H1 (cell line): ENCODE measurements around the gene ACVR1. TPM values are rescaled to one million over a fixed set of nuclear protein-coding genes. Genes with fewer than 3 reads are reported as not detected.
A peak's percentile ranks its signal among the peaks of the same experiment; 100 is the strongest.

Experiments
- CTCF ChIA-PET: fragments of 300-600 bp; sonication (Branson Sonifier 250); formaldehyde crosslinking; loops from one replicate; lab custom pipeline; 2021; ENCODE audit not compliant: partially characterized antibody; lab: Charles Lee
- POLR2A ChIA-PET: fragments of 300-600 bp; sonication (Branson Sonifier 250); formaldehyde crosslinking; loops from one replicate; lab custom pipeline; 2021; ENCODE audit warnings: inconsistent platforms; ENCODE audit not compliant: partially characterized antibody; lab: Charles Lee
- DNase-seq, 2 experiments: peaks; one replicate each; pipeline versions ENCODE4 v3.0.0 to v3.0.0-alpha.2; 2010 to 2022; ENCODE audit warnings: low spot score in 2 of 2, low read depth in 1 of 2, mixed read lengths in 1 of 2
- FAIRE-seq: peaks from 2 replicates; lab custom pipeline; 2011; peaks lifted over from hg19 to GRCh38; lab: Jason Lieb, UNC
- H2AFZ ChIP-seq: 2 replicates; pipeline ENCODE4 v1.8.1; 2012; ENCODE audit warnings: low read length, inconsistent platforms
- H2AK5ac ChIP-seq: 2 replicates; pipeline ENCODE4 v1.6.1; 2013; ENCODE audit warnings: low read depth, low read length
- H2BK120ac ChIP-seq: replicated peaks from 2 replicates; pipeline ENCODE3; 2013; ENCODE audit warnings: low read depth, low read length, inconsistent platforms
- H2BK12ac ChIP-seq: 2 replicates; pipeline ENCODE4 v1.6.1; 2013; ENCODE audit warnings: low read depth, low read length
- H2BK15ac ChIP-seq: 2 replicates; pipeline ENCODE4 v1.6.1; 2013; ENCODE audit warnings: low read length
- H2BK20ac ChIP-seq: 2 replicates; pipeline ENCODE4 v1.6.1; 2013; ENCODE audit warnings: low read length
- H2BK5ac ChIP-seq: 2 replicates; pipeline ENCODE4 v1.6.1; 2013; ENCODE audit warnings: low read depth, low read length
- H3K14ac ChIP-seq: 2 replicates; pipeline ENCODE4 v1.6.1; 2013; ENCODE audit warnings: inconsistent platforms; ENCODE audit not compliant: insufficient read length
- H3K18ac ChIP-seq: 2 replicates; pipeline ENCODE4 v1.6.1; 2013; ENCODE audit warnings: low read length; ENCODE audit errors: extremely low read depth
- H3K23ac ChIP-seq: 2 replicates; pipeline ENCODE4 v1.6.1; 2013; ENCODE audit warnings: inconsistent platforms; ENCODE audit not compliant: insufficient read length
- H3K23me2 ChIP-seq: 2 replicates; pipeline ENCODE4 v1.6.1; 2013; ENCODE audit warnings: low read depth, low read length
- H3K27ac ChIP-seq: 2 replicates; pipeline ENCODE4 v1.6.1; 2011; ENCODE audit warnings: low read depth, low read length, inconsistent platforms
- H3K27me3 ChIP-seq, 4 experiments: replicated peaks in 1 of 4; 1 replicate in 1 of 4; 2 replicates in 3 of 4; pipeline versions ENCODE4 v1.6.1 to v1.8.1; 2011 to 2013; ENCODE audit warnings: low read length in 3 of 4, mild to moderate bottlenecking in 3 of 4, inconsistent platforms in 2 of 4, mixed read lengths in 2 of 4, moderate library complexity in 1 of 4; ENCODE audit not compliant: control insufficient read depth in 3 of 4, insufficient read depth in 3 of 4; ENCODE audit errors: extremely low read depth in 1 of 4
- H3K36me3 ChIP-seq, 4 experiments: 2 replicates each; pipeline versions ENCODE4 v1.6.1 to v1.8.1; 2011 to 2013; ENCODE audit warnings: mild to moderate bottlenecking in 4 of 4, low read length in 3 of 4, moderate library complexity in 2 of 4, control low read depth in 1 of 4, inconsistent platforms in 1 of 4; ENCODE audit not compliant: insufficient read depth in 4 of 4, control insufficient read depth in 2 of 4
- H3K4ac ChIP-seq: replicated peaks from 2 replicates; pipeline ENCODE3; 2013; ENCODE audit warnings: low read length, low read depth, mixed read lengths, inconsistent platforms; ENCODE audit not compliant: insufficient read length
- H3K4me1 ChIP-seq, 4 experiments: replicated peaks in 1 of 4; 1 replicate in 1 of 4; 2 replicates in 3 of 4; pipeline versions ENCODE4 v1.6.1 to v1.8.1; 2011 to 2013; ENCODE audit warnings: low read length in 3 of 4, inconsistent platforms in 2 of 4, mixed read lengths in 1 of 4; ENCODE audit not compliant: insufficient read depth in 4 of 4, control insufficient read depth in 3 of 4
- H3K4me2 ChIP-seq, 2 experiments: 2 replicates each; pipeline versions ENCODE4 v1.6.1 to v1.8.1; 2011 to 2013; ENCODE audit warnings: low read depth in 2 of 2, low read length in 2 of 2, control low read depth in 1 of 2, inconsistent platforms in 1 of 2, mild to moderate bottlenecking in 1 of 2; ENCODE audit not compliant: insufficient read depth in 1 of 2
- H3K4me3 ChIP-seq, 4 experiments: fragments of 200-600, 300-600 bp in 1 of 4; sonication (generic), shearing (Covaris generic), sonication (Bioruptor Twin) in 1 of 4; 2 replicates each; pipeline versions ENCODE4 v1.5.1 to v1.8.1; 2011 to 2016; ENCODE audit warnings: low read length in 4 of 4, low read depth in 3 of 4, control low read depth in 2 of 4, inconsistent platforms in 2 of 4, mild to moderate bottlenecking in 2 of 4, mixed read lengths in 1 of 4, moderate library complexity in 1 of 4; ENCODE audit not compliant: insufficient read depth in 2 of 4; ENCODE audit errors: extremely low read depth in 1 of 4
- H3K56ac ChIP-seq: replicated peaks from 2 replicates; pipeline ENCODE3; 2013; ENCODE audit warnings: low read depth, mild to moderate bottlenecking, mixed read lengths, low read length, inconsistent platforms; ENCODE audit not compliant: insufficient read length
- H3K79me1 ChIP-seq: 2 replicates; pipeline ENCODE4 v1.6.1; 2013; ENCODE audit warnings: low read depth, low read length, control low read depth
- H3K79me2 ChIP-seq, 2 experiments: 2 replicates each; pipeline versions ENCODE4 v1.6.1 to v1.8.1; 2012 to 2013; ENCODE audit warnings: low read length in 2 of 2, mild to moderate bottlenecking in 2 of 2, inconsistent platforms in 1 of 2; ENCODE audit not compliant: insufficient read depth in 2 of 2, control insufficient read depth in 1 of 2
- H3K9ac ChIP-seq, 4 experiments: replicated peaks in 1 of 4; 1 replicate in 1 of 4; 2 replicates in 3 of 4; pipeline versions ENCODE4 v1.6.1 to v1.8.1; 2011 to 2013; ENCODE audit warnings: low read depth in 3 of 4, low read length in 3 of 4, control low read depth in 2 of 4, mild to moderate bottlenecking in 2 of 4, moderate library complexity in 2 of 4, inconsistent platforms in 1 of 4; ENCODE audit errors: extremely low read depth in 1 of 4
- H3K9me3 ChIP-seq, 2 experiments: 2 replicates each; pipeline versions ENCODE4 v1.6.1 to v1.8.1; 2012 to 2013; ENCODE audit warnings: mild to moderate bottlenecking in 2 of 2, moderate library complexity in 2 of 2, control low read depth in 1 of 2, inconsistent platforms in 1 of 2, low read depth in 1 of 2, low read length in 1 of 2, mixed read lengths in 1 of 2; ENCODE audit not compliant: insufficient read depth in 2 of 2
- H4K20me1 ChIP-seq, 2 experiments: replicated peaks in 1 of 2; 2 replicates each; pipeline versions ENCODE3 to v1.8.1; 2011 to 2013; ENCODE audit warnings: inconsistent platforms in 2 of 2, low read length in 2 of 2, mild to moderate bottlenecking in 1 of 2; ENCODE audit not compliant: insufficient read depth in 2 of 2, control insufficient read depth in 1 of 2
- H4K5ac ChIP-seq: 2 replicates; pipeline ENCODE4 v1.6.1; 2013; ENCODE audit warnings: low read length, low read depth, mixed read lengths, inconsistent platforms; ENCODE audit not compliant: insufficient read length
- H4K8ac ChIP-seq: 2 replicates; pipeline ENCODE4 v1.8.0; 2013; ENCODE audit warnings: mild to moderate bottlenecking, moderate library complexity, low read length, inconsistent platforms; ENCODE audit not compliant: insufficient read depth; ENCODE audit errors: extremely low read depth
- H4K91ac ChIP-seq: replicated peaks from 2 replicates; pipeline ENCODE3; 2013; ENCODE audit warnings: low read length, mixed read lengths, inconsistent platforms; ENCODE audit not compliant: insufficient read length
- CEBPB ChIP-seq: IDR thresholded peaks from 2 replicates; pipeline ENCODE4 v1.6.1; 2012; ENCODE audit warnings: low read depth, low read length
- SIX5 ChIP-seq: IDR thresholded peaks from 2 replicates; pipeline ENCODE4 v1.6.1; 2011; ENCODE audit warnings: mild to moderate bottlenecking, low read depth, low read length
- whole genome bisulfite sequencing, 2 experiments: shearing (Covaris generic) in 1 of 2; methylation state at CpG; one replicate each; pipeline versions ENCODE4 v1.1.6 to v1.1.7; 2013 to 2015; ENCODE audit warnings: low lambda C conversion rate in 2 of 2, mixed read lengths in 2 of 2, inconsistent platforms in 1 of 2, low coverage in 1 of 2, missing lambda C conversion rate in 1 of 2; ENCODE audit not compliant: insufficient replicate concordance in 2 of 2, insufficient coverage in 1 of 2, insufficient read length in 1 of 2; ENCODE audit errors: extremely low coverage in 1 of 2, missing lambda C conversion rate in 1 of 2; 5-methylcytosine and 5-hydroxymethylcytosine counted together
- polyA plus RNA-seq, 7 experiments: library from polyadenylated mRNA; depleted of rRNA in 3 of 7; stranded (reverse) in 5 of 7; unstranded in 2 of 7; fragments of >200 nt in 5 of 7; fragments of 200-250 nt in 2 of 7; gene quantifications; 1 replicate in 5 of 7; 2 replicates in 1 of 7; 4 replicates in 1 of 7; pipeline versions ENCODE4 v1.2.1 to v1.2.3, GENCODE V29; 2011 to 2013; ENCODE audit warnings: missing spikeins in 2 of 7, mixed read lengths in 2 of 7
- total RNA-seq: library from RNA; stranded (reverse); fragmentation: NEBNext Ultra II Directional; extraction: Animal tissue kit (Norgen Biotek cat#: 25700); gene quantifications from 2 replicates; pipeline ENCODE4 v1.2.1, GENCODE V29; 2021

The ACVR1 gene
- total and polyA plus RNA-seq, 2 of the 8 experiments (the other 6 are each of a cell fraction or from before 2014, with no cell fraction given) = 8.5 to 17.7 TPM

DNA sequence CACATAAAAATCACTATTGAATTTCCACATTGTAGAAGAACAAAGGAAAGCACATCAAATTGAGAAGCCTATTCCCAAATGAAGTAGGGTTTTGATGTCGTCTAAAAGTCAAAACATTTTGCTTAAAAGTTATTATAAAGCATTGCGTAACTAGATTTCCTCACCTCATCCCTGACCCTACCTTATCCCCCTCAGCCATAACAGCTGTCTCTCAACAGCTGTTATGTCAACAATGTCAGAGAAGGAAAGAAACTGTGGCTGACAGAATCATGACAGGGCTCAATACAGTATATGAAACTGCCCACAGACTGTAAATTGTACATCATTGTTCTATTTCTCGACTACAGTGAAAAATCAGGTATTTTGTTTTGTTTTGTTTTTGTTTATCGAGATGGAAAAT, 184.4 kb downstream of the ACVR1 start:
- Histone ChIP-seq H3K18ac (no peak overlapping the region), H2BK120ac (no peak overlapping the region), H3K9me3 (no peaks in the 10 kb centered on the region), H2AK5ac (no peak overlapping the region), H3K27ac (no peak overlapping the region), H2BK5ac (no peak overlapping the region), H3K4ac (no peak overlapping the region), H3K9ac (no peak overlapping the region), H3K4me3 (no peak overlapping the region), H3K79me1 (no peaks in the 10 kb centered on the region), H2BK20ac (no peak overlapping the region), H3K56ac (no peak overlapping the region), H3K14ac (no peak overlapping the region), H3K79me2 (no peaks in the 10 kb centered on the region), H4K5ac (no peak overlapping the region), H3K4me2 (no peak overlapping the region), H2BK15ac (no peak overlapping the region), H3K4me1 (no peaks in the 10 kb centered on the region), H4K91ac (no peak overlapping the region), H2AFZ (no peak overlapping the region), H3K27me3 (peaks cover 20 to 38% (median 26%) of the 10 kb centered on the region in 4 experiments), H4K20me1 (peaks cover 0 to 5% of the 10 kb centered on the region in 2 experiments), H3K23me2 (no peaks in the 10 kb centered on the region), H3K36me3 (no peaks in the 10 kb centered on the region)
- no peak for FAIRE-seq
- POLR2A ChIA-PET = no interaction called here
- TF ChIP-seq SIX5 (no peak), CEBPB (peak; percentile 45; the same call in 1 of the 2 replicates)
- TF ChIP-seq, all 59 proteins: peak for 1
- WGBS, 2 experiments = 90 to 100% methylated on average over 1 to 4 of the region's 4 CpGs
- no peak overlapping the region for H4K8ac ChIP-seq
- no peak overlapping the region for H2BK12ac ChIP-seq
- no peak for DNase-seq
- CTCF ChIA-PET = interaction anchor here (1.0 kb wide), 1 partner anchor 12 kb away, joined by 5 read pairs; no protein-coding TSS in a partner anchor
- H3K23ac ChIP-seq = no peak overlapping the region
